HuH-7 (cell line): ENCODE data around the gene NRCAM.
"Not testable (repeated sequence)": the region's sequence is repeated elsewhere in the genome, so short reads cannot be mapped to it uniquely, and the experiment has no call there.

Source experiments
- DNase-seq: peaks from one replicate; pipeline ENCODE4 v3.0.0; 2011; ENCODE audit warnings: low spot score

NRCAM gene

DNA sequence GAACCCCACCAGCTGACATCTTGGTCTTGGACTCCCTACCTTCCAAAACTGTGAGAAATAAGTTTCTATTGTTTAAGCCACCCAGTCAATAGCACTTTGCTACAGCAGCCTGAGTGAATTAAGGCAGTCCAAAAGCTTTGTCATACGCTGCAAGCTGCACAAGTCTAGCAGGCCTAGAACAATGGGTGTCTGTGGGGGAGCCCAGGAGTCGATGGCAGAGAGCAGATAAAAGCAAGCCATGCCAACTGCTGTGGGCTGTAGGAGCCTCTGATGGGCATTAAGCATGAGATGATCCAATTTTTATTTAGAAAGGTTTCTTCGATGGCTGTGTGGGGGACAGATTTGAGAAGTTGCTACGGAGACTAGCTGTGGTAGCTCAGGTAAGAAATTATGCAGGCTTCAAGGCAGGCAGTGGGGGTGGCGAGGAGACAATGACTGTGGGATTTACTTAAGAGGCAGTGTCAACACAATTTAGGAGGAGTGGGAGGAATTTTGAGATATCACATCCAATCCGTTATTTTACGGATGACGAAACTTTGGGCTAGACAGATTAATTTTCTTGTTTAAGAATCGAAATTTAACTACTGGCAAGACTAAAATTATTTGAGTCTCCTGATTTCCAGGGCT, 110.4 kb downstream of the NRCAM start:
- no peak for DNase-seq

DNA sequence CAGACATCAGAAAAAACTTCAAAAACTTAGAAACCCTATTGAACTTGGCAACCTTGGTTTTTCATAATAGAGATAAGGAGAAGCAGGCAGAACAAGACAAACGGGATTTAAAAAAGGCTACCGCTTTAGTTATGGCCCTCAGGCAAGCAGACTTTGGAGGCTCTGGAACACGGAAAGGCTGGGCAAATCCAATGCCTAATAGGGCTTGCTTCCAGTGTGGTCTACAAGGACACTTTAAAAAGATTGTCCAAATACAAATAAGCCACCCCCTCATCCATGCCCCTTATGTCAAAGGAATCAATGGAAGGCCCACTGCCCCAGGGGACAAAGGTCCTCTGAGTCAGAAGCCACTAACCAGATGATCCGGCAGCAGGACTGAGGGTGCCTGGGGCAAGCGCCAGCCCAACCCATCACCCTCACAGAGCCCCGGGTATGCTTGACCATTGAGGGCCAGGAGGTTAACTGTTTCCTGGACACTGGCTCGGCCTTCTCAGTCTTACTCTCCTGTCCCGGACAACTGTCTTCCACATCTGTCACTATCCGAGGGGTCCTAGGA, 115.3 kb downstream of the NRCAM start:
- no peak for DNase-seq

DNA sequence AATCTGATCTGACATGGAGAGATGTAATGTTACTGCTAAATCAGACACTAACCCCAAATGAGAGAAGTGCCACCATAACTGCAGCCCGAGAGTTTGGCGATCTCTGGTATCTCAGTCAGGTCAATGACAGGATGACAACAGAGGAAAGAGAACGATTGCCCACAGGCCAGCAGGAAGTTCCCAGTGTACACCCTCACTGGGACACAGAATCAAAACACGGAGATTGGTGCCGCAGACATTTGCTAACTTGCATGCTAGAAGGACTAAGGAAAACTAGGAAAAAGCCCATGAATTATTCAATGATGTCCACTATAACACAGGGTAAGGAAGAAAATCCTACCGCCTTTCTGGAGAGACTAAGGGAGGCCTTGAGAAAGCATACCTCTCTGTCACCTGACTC, 115.8 kb downstream of the NRCAM start:
- not testable (repeated sequence) for DNase-seq

DNA sequence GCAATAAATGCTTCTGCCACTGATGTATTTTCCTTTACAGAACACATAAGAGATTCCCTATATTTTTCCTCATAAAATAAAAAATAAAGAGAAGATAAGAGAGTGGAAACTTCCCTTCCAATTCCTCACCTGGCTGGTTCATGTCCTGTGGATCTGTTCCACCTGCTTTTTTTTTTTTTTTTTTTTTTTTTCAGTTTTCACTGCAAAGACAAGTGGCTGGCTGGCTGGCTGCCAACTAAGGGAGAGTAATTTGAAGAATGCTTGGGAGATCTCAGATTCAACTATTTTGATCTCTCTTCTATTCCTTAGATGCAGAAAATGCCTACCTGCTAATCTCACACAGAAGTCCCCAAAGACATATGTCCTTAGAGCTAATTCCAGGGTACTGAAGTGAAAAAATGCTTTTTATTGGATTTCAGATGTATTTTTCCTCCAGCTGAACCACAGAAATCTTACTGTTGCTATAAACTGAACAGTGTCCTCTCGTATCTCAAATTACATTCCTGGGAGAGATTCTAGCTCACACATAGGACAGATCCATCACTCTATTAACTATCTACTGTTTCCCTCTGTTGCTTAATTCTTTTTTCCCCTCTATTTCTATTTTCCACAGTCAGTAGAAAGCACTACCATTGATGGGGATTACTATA, 120.8 kb downstream of the NRCAM start:
- no peak for DNase-seq

DNA sequence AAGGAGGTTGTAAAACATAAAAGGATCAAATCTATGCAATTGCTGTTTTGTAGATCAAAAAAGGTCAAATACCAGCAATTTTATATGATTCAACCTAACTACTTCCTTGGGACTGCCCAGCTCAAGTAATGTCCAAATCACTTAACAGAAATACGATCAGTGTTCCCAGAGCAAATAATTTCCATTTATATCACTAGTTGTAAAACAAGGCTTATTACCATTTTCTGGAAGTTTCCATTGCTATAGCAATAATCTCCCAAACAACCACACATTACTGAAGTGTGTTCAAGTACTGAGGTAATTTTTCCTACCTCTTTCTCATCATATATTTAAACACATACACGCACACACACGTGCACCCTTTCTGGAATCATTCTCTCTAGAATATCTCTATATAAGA, 123.3 kb downstream of the NRCAM start:
- no peak for DNase-seq

DNA sequence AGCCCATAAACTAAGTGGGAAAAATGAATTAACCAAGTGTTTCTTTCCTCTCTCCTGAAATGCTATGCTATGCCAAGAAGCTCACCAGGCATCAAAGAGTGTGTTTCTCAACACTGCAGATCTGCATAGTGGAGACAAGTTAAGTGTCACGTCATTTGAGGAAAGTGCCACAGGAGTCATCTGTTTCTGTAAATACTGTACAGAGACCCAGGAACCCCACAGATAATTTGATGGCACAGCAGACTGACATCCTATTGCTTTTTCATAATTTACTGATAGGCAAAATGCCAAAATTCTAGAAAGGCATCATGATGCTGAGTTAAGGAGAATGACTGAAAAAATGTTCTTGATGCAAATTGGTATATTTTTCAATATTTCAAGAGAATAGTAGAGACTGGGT, 124.3 kb downstream of the NRCAM start:
- no peak for DNase-seq

DNA sequence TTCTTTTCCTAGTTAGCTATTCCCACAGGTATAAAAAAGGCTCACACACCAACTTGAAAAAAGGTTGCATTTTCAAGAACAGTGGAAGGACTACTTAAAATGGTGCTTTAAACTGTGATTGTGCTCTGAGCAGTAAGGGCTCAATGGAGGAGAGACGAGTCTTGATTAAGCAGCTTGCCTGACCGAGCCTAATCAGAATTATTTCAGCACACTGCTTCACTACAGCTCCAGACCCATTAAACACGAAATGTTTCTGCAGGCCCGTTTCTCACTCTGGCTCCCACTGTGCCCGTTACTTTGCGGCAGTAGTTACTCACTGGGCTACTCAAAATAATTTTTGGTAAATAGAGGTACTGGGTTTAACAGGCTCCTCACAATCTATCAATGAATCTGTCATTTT, 126.0 kb downstream of the NRCAM start:
- no peak for DNase-seq

DNA sequence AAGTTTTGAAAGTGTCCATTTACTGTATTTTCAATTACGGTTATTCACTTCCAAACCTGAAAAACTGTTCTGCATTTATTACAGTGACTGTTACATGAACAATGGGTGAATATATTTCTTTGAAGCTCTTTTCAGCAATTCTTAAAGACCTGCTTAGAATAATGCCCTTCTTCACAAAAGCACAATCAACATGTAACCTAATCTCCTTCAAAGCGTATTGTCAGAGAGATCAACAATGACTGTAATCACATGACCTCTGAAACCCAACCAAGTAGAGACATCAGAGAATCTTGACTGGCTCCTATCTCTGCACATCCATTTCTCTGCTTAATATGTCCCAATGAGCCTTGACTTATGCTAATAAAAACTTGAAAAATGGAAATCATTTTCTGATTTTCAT, 126.7 kb downstream of the NRCAM start:
- DNase-seq = no peak

DNA sequence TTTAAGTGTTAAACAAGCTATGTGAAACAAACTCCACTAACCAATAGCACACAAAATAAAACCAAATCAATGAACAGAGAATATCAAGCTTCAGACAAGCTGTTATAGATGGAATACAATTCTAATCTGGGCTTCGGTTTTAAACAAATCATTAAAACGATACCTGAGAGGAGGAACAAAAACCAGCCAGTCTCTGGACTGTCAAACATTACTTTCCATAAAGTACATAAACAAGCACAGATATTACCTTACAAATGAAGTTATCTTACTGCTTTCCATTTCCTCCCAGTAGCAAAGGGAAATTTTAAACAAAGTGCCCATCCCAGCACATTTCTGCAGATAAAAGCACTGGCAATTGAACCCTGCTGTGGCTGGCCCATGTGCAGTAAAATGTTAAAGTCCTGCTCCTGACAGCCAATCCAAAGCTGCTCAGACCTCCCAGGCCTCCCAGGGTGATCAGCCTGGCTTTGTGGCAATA, 128.0 kb downstream of the NRCAM start:
- DNase-seq = no peak

DNA sequence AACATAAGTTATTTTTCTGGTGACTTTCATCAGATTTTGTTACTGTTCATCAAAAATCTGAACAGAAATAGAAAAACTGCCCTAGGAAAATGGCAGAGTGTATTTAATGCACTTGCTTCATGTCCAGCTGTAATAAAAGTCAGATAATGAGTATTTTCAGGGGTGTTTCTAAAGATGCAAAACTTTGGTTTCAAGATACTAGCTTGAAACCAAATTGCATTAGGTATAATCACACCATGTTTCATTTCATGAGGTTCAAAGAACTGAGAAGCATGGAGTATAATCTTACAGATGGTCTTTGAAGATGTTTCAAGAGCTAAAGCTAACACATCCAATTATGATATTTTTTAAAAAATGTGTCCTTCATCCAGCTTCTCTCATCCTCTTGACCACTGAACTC, 128.9 kb downstream of the NRCAM start:
- DNase-seq = no peak

DNA sequence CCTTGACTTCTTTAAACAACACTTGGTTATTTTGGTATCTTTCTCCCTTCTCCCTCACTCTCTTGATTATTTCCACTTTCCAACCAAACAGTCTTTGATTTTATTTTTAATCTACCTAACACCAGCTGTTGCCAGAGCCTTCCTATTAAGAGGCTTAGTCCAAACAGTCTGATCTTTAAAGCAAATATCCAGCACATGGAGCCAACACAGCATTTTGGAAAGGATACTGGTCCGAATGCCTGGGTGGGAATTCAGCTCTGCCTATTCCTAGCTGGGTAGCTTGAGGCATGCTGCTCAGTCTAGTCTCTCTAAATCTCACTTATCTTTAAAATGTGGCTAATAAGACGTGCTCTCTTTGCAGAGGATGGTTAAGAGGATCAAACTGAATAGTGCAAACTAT, 129.3 kb downstream of the NRCAM start:
- no peak for DNase-seq

DNA sequence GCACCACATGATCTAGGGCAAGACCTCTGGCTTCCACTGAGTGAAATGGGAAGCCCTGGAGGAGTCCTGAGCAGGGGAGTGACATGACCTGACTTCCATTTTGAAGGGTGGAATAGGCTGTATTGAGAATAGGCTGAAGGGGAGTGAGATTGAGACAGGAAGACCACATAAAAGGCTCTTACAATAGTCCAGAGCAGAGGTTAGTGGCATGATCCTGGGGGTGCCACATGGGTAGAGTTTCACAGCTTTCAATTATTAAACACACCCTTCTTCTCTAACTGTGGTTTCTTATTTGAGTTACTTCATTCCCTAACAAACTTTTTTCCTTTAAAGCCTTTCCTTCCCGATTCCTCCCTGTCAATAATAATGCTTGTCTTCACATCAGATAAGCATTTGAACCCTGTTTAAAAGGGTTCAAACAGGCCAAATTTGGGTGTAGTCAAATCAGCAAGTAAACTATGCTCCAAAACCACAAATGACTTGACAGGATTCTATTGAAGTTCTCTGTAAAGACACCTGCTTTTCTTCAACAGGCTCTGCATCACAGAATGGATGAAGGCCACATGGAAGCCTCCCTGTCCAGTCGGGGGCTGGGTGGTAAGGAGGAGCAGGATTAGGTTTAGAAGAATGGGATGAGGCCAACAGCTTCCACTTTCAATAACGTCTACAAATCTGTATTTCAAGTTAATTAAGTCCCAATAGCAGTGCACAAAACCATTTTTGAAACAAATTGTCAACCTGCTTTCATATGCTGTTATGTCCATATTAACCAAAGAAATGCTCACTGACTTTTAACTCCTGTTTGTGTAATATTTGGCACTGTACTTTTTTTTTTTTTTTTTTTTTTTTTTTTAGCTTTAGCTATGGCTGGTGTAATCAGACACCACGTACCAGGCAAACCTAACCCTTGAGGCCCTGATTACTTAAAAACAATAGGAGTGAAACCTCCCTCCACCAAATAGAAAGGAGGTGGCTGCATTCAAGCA, 131.9 kb downstream of the NRCAM start:
- DNase-seq = no peak

DNA sequence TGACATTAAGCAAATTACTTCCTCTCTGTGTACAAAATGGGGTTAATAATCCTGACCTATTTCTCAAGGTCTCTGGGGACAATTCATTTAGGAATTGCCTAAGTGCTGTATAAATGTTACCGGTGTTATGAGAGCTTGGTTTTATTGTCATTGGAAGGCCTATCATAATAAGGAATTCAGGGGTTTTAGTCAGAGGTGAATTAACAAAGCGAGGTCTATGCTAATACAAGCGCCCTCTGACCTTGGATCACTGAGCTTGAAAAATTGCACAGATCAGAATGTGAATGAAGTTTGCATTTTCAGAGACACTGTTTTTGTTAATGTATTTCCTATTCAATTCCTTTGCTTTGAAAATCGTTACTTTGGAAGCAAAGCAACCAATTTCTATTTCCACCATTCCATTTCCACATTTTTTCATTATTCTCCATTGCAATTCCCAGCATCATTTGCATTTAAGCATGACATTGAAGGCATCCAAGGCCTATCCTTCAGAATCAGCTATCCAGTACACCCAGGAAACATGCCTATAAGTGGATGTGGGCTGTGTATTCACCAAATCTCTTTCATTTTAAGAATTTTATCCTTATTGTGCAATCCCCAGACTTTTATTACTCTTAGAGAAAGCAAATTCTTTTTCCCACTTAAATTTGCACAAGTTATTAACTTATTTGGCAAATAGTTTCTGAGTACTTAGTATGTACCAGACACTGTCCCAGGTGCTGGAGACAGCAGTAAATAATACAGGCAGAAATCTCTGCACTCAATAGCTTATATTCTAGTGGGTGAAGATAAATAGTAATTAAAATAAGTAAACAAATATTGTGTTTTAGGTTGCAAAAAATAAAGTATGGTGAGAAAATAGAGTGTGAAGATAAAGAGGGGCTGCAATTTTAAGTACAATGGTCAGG, 133.1 kb downstream of the NRCAM start:
- no peak for DNase-seq

DNA sequence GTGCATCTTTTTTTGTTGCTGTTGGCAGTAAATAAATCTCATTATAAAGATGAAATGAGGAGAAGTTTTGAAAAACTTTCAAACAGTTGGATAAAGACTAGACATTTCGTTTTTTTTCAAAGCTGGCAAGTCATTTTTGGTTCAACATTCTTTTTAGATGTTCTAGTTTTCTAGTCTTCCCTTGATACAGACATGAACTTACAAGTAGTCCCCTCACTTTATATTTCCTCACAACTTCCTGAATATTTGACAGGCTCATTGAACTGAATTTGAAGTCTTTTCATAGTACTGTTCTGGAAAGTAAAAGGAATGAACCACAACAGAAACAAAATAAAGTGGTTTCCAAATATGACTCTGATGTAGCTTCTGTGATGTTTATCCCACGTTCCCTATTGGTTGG, 134.2 kb downstream of the NRCAM start:
- DNase-seq = no peak

DNA sequence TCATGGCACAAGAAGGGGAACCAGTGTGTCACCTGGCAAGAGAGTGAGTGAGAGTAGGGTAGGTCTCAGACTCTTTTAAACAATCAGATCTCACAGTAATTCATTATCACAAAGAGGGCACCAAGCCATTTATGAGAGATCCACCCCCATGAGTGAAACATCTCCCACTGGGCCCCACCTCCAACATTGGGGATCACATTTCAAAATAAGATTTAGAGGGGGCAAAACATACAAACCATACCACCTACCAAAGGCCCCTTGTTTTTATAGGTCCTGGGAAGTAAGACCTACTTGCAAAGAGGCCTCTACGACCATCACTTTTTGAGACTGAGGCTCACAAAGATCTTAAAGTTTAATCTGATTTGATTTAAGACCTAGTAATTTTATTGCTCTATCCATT, 134.9 kb downstream of the NRCAM start:
- DNase-seq = no peak

DNA sequence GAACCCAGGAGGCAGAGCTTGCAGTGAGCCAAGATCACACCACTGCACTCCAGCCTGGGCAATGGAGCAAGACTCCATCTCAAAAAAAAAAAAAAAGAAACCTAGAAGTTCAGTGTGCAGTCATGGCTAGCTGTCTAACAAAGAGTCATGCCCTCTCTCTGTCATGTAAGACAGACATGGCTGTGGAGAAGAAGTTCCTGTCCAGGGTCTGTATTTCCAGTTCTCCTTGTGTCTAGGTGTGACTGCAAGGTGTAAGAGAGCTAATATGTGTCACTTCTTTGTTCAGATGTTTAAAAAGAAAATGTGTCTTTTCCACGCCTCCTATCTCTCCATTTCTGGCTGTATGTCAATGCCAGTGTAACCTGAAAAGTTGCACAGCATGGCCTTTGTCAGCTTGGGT, 139.5 kb downstream of the NRCAM start:
- DNase-seq = no peak

DNA sequence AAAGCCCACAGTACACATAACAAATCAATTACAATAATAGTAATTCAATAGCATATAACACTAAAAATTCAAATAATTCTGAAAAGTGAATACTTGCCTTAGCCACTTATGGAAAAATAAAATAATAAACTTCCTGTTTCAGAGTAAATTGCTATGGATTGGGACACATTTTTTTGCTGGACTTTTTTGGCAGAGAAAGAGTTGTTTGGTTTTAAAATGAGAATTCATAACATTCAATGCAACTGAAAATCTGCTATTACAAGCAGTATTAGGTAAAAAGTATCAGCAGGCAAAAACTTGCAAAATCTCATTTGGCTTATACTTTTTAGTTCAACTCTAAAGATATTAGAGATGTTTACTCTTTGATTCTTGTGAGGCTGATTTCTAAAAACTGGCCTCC, 141.7 kb downstream of the NRCAM start:
- no peak for DNase-seq

DNA sequence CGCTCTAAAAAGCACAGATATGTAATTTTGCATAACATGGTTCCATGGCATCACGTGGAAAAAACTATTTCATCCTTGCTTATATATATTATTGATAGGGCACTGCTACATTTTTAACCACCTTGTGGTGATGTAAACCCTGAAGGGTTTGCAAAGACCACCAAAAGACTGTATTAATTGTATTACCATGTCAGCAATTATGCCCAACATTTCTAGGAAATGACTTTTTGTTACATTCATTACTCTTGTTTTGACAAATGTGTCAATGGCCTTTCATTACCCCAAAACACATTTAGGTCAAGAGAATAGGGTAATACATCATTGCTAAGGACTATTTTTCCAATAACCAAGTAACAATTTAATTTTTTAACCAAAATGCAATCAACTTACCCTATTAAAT, 142.2 kb downstream of the NRCAM start:
- DNase-seq = no peak

DNA sequence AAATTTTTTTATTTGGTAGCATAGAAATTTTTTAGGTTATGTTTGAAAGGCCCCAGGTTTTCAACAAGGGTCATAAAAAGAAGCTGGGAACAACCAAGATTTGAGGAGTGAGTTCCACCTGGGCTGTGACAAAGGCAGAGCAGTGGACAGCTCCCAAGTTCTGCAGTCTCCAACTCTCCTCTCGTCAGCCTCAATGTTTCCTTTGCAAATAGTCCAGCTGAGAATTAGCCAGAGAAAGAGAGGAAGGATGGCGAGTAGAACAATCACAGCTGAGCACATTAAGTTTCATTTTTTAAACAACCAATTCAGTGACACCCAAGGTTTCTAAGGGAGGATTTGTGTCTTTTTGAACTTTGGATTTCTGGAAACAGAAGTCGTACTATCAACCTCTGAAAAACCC, 143.2 kb downstream of the NRCAM start:
- DNase-seq = no peak

DNA sequence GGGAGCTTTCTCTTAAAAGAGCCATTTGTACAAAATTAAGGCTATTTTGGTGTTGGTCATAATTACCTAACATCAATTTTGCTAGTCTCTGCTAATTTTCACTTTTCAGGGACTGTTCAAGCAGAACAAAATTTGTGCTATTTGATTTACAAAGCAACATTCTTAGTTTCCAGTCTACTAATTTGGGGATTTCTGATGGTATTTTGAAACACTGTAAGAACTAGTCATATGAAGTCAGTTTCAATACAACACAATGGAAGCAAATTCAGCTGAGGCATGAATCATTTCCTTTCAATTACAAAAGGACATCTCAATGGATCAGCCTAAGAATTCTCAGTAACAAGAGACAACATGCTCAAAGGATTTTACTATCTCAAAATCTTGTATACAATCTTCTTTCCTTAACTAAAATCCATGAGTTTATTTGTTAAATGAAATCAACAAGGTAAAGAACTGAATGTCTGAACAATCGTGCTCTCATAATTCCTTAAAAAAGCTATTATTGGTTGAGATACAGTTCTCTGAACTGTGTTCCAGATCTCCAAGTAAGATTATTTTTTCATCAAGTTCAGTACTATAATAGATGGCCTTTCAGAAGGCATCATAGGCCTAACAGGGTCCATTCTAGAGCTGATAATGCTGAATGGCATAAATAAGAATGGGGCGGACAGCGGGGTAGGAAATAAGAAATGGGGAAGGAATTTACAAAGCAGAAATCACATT, 144.6 kb downstream of the NRCAM start:
- DNase-seq = no peak

DNA sequence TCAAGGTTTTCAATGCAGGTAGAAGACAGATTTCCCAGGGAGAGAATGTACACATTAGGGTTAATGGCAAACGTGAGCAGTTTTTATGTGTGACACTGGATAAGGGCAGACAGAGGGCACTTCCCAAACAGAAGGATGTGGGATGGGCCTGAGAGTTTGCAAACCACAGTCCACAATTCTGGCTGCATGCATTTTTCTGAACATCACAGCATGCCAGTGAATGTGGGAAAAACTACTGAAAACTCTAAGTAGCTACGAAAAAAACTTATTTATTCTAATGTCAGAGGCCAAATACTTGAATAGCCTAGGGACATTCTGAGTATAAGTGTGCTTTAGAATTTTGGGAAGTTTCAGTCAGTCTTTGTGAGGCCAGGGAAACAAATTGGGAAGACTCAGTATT, 145.9 kb downstream of the NRCAM start:
- DNase-seq = no peak
